ENCODE measurements around the gene RPUSD1. TPM values are rescaled to one million over a fixed set of nuclear protein-coding genes. Genes with fewer than 3 reads are reported as not detected.

RPUSD1 gene, protein sequence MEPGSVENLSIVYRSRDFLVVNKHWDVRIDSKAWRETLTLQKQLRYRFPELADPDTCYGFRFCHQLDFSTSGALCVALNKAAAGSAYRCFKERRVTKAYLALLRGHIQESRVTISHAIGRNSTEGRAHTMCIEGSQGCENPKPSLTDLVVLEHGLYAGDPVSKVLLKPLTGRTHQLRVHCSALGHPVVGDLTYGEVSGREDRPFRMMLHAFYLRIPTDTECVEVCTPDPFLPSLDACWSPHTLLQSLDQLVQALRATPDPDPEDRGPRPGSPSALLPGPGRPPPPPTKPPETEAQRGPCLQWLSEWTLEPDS
- 31.5 to 55.5 TPM (median 49.7 TPM) in 5 replicates for total RNA-seq (2022; extraction: Qiagen RNA extraction; ENCODE audit: low read depth)

DNA sequence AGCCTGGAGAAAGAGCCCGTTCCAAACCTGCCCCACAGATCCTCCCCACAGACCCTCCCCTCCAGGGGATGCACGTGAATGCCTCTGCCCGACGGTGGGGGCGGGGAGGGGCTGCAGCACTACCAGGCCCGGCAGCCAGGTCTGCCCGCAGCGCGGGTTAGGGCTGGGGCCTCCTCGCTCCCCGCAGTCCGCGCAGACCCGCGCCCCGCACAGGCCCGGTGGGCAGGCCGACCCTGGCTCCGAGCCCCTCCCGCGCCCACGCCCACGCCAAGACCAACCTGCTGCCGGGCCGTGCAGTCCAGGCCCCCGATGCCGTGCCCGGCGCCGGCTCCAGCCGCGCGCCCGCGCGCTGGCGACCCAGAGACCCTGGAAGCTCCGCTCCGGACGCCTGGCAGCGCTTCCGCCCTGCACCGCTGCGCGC is at the start of gene RPUSD1:
TSS of gene RPUSD1 (minus strand) at position 404 of the 421 bp plus-strand sequence. CDS start 644 bp downstream, outside the sequence.

GRCh38 chr16:799948-800833 is 12.0 kb upstream of the RPUSD1 start, which contains the start of gene GNG13:
TSS of gene GNG13 (minus strand) at chr16:800734. CDS start at chr16:799077, 1,657 bp downstream.

DNA sequence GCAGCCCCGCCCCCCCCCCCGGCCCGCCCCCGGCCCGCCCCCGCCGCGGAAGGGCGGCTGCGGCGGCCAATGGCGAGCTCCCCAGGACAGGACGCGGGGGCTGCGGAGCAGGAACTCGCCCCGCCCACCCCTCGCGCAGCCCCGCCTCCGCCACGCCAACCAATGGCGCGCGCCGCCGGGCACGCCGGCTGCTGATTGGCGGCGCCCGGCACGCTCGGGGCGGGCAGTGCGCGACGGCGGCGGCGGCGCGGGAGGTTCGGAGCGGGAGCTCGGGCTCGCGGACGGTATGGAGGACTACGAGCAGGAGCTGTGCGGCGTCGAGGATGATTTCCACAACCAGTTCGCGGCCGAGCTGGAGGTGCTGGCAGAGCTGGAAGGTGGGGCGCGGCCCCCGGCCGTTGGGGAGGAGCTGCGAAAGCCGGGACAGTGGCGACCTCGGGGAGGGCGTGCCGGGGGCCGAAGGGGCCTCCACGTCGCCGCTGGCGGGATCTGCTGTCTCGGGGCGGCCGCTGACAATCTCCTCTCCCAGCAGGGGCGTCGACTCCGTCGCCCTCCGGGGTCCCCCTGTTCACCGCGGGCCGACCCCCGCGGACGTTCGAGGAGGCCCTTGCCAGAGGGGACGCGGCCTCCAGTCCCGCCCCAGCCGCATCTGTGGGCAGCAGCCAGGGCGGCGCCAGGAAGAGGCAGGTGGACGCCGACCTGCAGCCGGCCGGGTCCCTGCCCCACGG is 382 bp upstream of the RPUSD1 start, which contains the start of gene CHTF18:
TSS of gene CHTF18 (plus strand) at position 222 of the 728 bp plus-strand sequence. CDS start at position 287, 65 bp downstream.

GRCh38 chr16:760545-761343 is 27.4 kb downstream of the RPUSD1 start, which contains the start of gene MSLN:
TSS of gene MSLN (plus strand) at chr16:760734. CDS start at chr16:762681, 1,947 bp downstream.

GRCh38 chr16:740764-741505 is 47.2 kb downstream of the RPUSD1 start, which contains the start of gene CIAO3:
TSS of gene CIAO3 (minus strand) at chr16:740997. CDS start at chr16:740985, 12 bp downstream.

Other genes starting within 250 kb of the RPUSD1 start
- 0.08 to 0.20 TPM (median 0.09 TPM) in 3 of 5 replicates, not detected in the others for gene PRR35, start 228.0 kb downstream of the RPUSD1 start, total RNA-seq (2022; extraction: Qiagen RNA extraction; ENCODE audit: low read depth)
- 0.12 to 0.23 TPM (median 0.21 TPM) in 5 replicates for gene NHLRC4, start 221.4 kb downstream of the RPUSD1 start, total RNA-seq (2022; extraction: Qiagen RNA extraction; ENCODE audit: low read depth)
- gene PIGQ, start 218.4 kb downstream of the RPUSD1 start, total RNA-seq (2022; extraction: Qiagen RNA extraction; ENCODE audit: low read depth): 28.6 to 41.6 TPM (median 36.3 TPM) in 5 replicates
- gene RAB40C, start 198.3 kb downstream of the RPUSD1 start, total RNA-seq (2022; extraction: Qiagen RNA extraction; ENCODE audit: low read depth): 13.7 to 19.3 TPM (median 16.9 TPM) in 5 replicates
- 0.13 to 0.23 TPM (median 0.16 TPM) in 4 of 5 replicates, not detected in the other for gene WFIKKN1, start 157.4 kb downstream of the RPUSD1 start, total RNA-seq (2022; extraction: Qiagen RNA extraction; ENCODE audit: low read depth)
- gene METTL26, start 152.1 kb downstream of the RPUSD1 start, total RNA-seq (2022; extraction: Qiagen RNA extraction; ENCODE audit: low read depth): 70.5 to 143 TPM (median 129 TPM) in 5 replicates
- gene MCRIP2, start 146.6 kb downstream of the RPUSD1 start, total RNA-seq (2022; extraction: Qiagen RNA extraction; ENCODE audit: low read depth): 18.7 to 43.8 TPM (median 40.3 TPM) in 5 replicates
- gene WDR90, start 139.0 kb downstream of the RPUSD1 start, total RNA-seq (2022; extraction: Qiagen RNA extraction; ENCODE audit: low read depth): 16.8 to 31.5 TPM (median 24.8 TPM) in 5 replicates
- 66.4 to 97.4 TPM (median 83.6 TPM) in 5 replicates for gene RHOT2, start 120.2 kb downstream of the RPUSD1 start, total RNA-seq (2022; extraction: Qiagen RNA extraction; ENCODE audit: low read depth)
- 1.0 to 1.6 TPM (median 1.5 TPM) in 5 replicates for gene RHBDL1, start 112.7 kb downstream of the RPUSD1 start, total RNA-seq (2022; extraction: Qiagen RNA extraction; ENCODE audit: low read depth)
- gene STUB1, start 108.0 kb downstream of the RPUSD1 start, total RNA-seq (2022; extraction: Qiagen RNA extraction; ENCODE audit: low read depth): 78.9 to 127 TPM (median 111 TPM) in 5 replicates
- gene JMJD8, start 104.0 kb downstream of the RPUSD1 start, total RNA-seq (2022; extraction: Qiagen RNA extraction; ENCODE audit: low read depth): 68.3 to 83.7 TPM (median 79.8 TPM) in 5 replicates
- 4.9 to 7.4 TPM (median 6.3 TPM) in 5 replicates for gene WDR24, start 98.0 kb downstream of the RPUSD1 start, total RNA-seq (2022; extraction: Qiagen RNA extraction; ENCODE audit: low read depth)
- 1.8 to 3.2 TPM (median 2.6 TPM) in 5 replicates for gene FBXL16, start 82.6 kb downstream of the RPUSD1 start, total RNA-seq (2022; extraction: Qiagen RNA extraction; ENCODE audit: low read depth)
- 64.1 to 206 TPM (median 188 TPM) in 5 replicates for gene METRN, start 73.3 kb downstream of the RPUSD1 start, total RNA-seq (2022; extraction: Qiagen RNA extraction; ENCODE audit: low read depth)
- gene ANTKMT, start 67.2 kb downstream of the RPUSD1 start, total RNA-seq (2022; extraction: Qiagen RNA extraction; ENCODE audit: low read depth): 25.8 to 60.1 TPM (median 55.1 TPM) in 5 replicates
- 3.7 to 7.1 TPM (median 5.7 TPM) in 5 replicates for gene CCDC78, start 61.9 kb downstream of the RPUSD1 start, total RNA-seq (2022; extraction: Qiagen RNA extraction; ENCODE audit: low read depth)
- 13.4 to 18.6 TPM (median 16.8 TPM) in 5 replicates for gene HAGHL, start 61.3 kb downstream of the RPUSD1 start, total RNA-seq (2022; extraction: Qiagen RNA extraction; ENCODE audit: low read depth)
- gene CIAO3, start 47.4 kb downstream of the RPUSD1 start, total RNA-seq (2022; extraction: Qiagen RNA extraction; ENCODE audit: low read depth): 16.7 to 26.8 TPM (median 22.7 TPM) in 5 replicates
- 1.4 to 3.1 TPM (median 2.8 TPM) in 5 replicates for gene MSLN, start 27.6 kb downstream of the RPUSD1 start, total RNA-seq (2022; extraction: Qiagen RNA extraction; ENCODE audit: low read depth)
- gene CHTF18, start 239 bp upstream of the RPUSD1 start, total RNA-seq (2022; extraction: Qiagen RNA extraction; ENCODE audit: low read depth): 15.2 to 30.0 TPM (median 23.2 TPM) in 5 replicates
- not detected in 5 replicates for gene GNG13, start 12.4 kb upstream of the RPUSD1 start, total RNA-seq (2022; extraction: Qiagen RNA extraction; ENCODE audit: low read depth)
- gene LMF1, start 182.6 kb upstream of the RPUSD1 start, total RNA-seq (2022; extraction: Qiagen RNA extraction; ENCODE audit: low read depth): 8.6 to 11.9 TPM (median 9.0 TPM) in 5 replicates
- 1.0 to 1.5 TPM (median 1.4 TPM) in 5 replicates for gene SOX8, start 193.4 kb upstream of the RPUSD1 start, total RNA-seq (2022; extraction: Qiagen RNA extraction; ENCODE audit: low read depth)